Caco-2 (cell line): ENCODE results near the gene ARHGEF4. TPM values are rescaled to one million over a fixed set of nuclear protein-coding genes. Genes with fewer than 3 reads are reported as not detected.

Source experiments
- BruUV-seq: library from RNA; stranded (reverse); fragments of 400-500 nt; replicated peaks from 2 replicates; lab custom pipeline; 2021; lab: Mats Ljungman, UMichigan
- CTCF ChIA-PET: fragments of 300-600 bp; sonication (Branson Sonifier 250); formaldehyde crosslinking; loops from one replicate; lab custom pipeline; 2022; ENCODE audit warnings: antibody characterized with exemption; lab: Charles Lee
- POLR2A ChIA-PET: fragments of 300-600 bp; sonication (Branson Sonifier 250); formaldehyde crosslinking; loops from one replicate; lab custom pipeline; 2022; ENCODE audit warnings: antibody characterized with exemption; lab: Charles Lee
- DNase-seq, 2 experiments: peaks; one replicate each; pipeline versions ENCODE4 v3.0.0 to v3.0.0-alpha.2; 2020 to 2022
- H3K27me3 ChIP-seq: replicated peaks from 2 replicates; pipeline ENCODE4 v1.6.0; 2011; ENCODE audit warnings: low read length; ENCODE audit not compliant: control insufficient read depth, insufficient read depth
- H3K36me3 ChIP-seq: 2 replicates; pipeline ENCODE4 v1.5.1; 2011; ENCODE audit warnings: low read length; ENCODE audit not compliant: control insufficient read depth, insufficient read depth
- H3K4me1 ChIP-seq: fragments of 250-450 bp; sonication (Bioruptor Pico); 2 replicates; pipeline ENCODE4 v1.5.1; 2020; ENCODE audit warnings: mild to moderate bottlenecking
- H3K4me3 ChIP-seq: 2 replicates; pipeline ENCODE4 v1.5.1; 2011; ENCODE audit warnings: low read depth, mild to moderate bottlenecking, control low read depth, low read length
- H3K9me3 ChIP-seq: fragments of 250-450 bp; sonication (Bioruptor Pico); 2 replicates; pipeline ENCODE4 v1.5.1; 2020; ENCODE audit warnings: mild to moderate bottlenecking, moderate library complexity
- H3K27ac Mint-ChIP-seq: one replicate; pipeline ENCODE4 v1.8.0; 2022; ENCODE audit warnings: mixed read lengths; ENCODE audit not compliant: unreplicated experiment
- H3K27me3 Mint-ChIP-seq: one replicate; pipeline ENCODE4 v1.8.0; 2022; ENCODE audit warnings: mixed read lengths; ENCODE audit not compliant: insufficient read depth, unreplicated experiment
- H3K36me3 Mint-ChIP-seq: one replicate; pipeline ENCODE4 v1.8.0; 2022; ENCODE audit warnings: mild to moderate bottlenecking, mixed read lengths; ENCODE audit not compliant: insufficient read depth, unreplicated experiment
- H3K4me1 Mint-ChIP-seq: one replicate; pipeline ENCODE4 v1.8.0; 2022; ENCODE audit warnings: low read depth, mixed read lengths; ENCODE audit not compliant: unreplicated experiment
- H3K4me3 Mint-ChIP-seq: one replicate; pipeline ENCODE4 v1.8.0; 2022; ENCODE audit warnings: mild to moderate bottlenecking, moderate library complexity, mixed read lengths; ENCODE audit not compliant: unreplicated experiment
- H3K9me3 Mint-ChIP-seq: one replicate; pipeline ENCODE4 v1.8.0; 2022; ENCODE audit warnings: mixed read lengths; ENCODE audit not compliant: unreplicated experiment
- intact Hi-C: fragments of 100-400 bp; cut with micrococcal nuclease; formaldehyde crosslinking; loops from one replicate; pipeline ENCODE4 v1.10.0; 2022; ENCODE audit not compliant: unreplicated experiment
- total RNA-seq: library from RNA; stranded (reverse); gene quantifications from 2 replicates; pipeline ENCODE4 v1.2.3, GENCODE V29; 2022
- TF ChIP-seq, protein P1 (sequence below), 2 experiments: fragments of 200-600 bp in 1 of 2; IDR thresholded peaks; 1 replicate in 1 of 2; 2 replicates in 1 of 2; pipeline versions ENCODE4 v1.5.1 to v1.8.0; 2011 to 2022; ENCODE audit warnings: antibody characterized with exemption in 1 of 2, control low read depth in 1 of 2, inconsistent platforms in 1 of 2, low read depth in 1 of 2, low read length in 1 of 2, mild to moderate bottlenecking in 1 of 2, moderate library complexity in 1 of 2; ENCODE audit not compliant: insufficient read depth in 1 of 2, severe bottlenecking in 1 of 2, unreplicated experiment in 1 of 2

Gene ARHGEF4
- total RNA-seq, 1 experiment from 2014 or later: 1.8 TPM

DNA sequence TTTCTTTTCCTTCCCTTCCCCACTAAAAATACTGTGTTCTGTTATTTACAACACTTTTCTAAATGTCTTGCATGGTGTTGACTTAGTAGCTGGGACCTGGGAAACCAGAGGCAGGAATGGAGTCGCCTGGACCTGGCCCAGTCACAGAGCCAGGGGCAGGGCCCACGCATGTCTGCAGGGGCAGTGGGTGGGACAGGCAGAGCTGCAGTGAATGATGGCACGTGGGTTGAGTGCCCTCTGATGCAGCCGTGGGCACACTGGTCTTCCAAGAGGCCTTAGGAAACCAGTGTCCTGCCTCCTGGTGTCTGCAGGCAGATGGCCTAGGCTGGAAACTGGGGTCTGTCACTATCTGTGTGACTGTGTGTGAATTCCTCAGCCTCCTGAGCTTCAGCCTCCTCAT lies 46.8 kb downstream of the ARHGEF4 start:
- Histone ChIP-seq H3K9me3 (no peaks in the 10 kb centered on the region), H3K4me3 (no peak overlapping the region), H3K4me1 (no peaks in the 10 kb centered on the region), H3K36me3 (no peaks in the 10 kb centered on the region), H3K27me3 (no peaks in the 10 kb centered on the region)
- Mint-ChIP-seq H3K4me3 (no peak overlapping the region), H3K36me3 (no peaks in the 10 kb centered on the region), H3K4me1 (peaks cover 8% of the 10 kb centered on the region), H3K27ac (no peak overlapping the region), H3K27me3 (no peaks in the 10 kb centered on the region), H3K9me3 (no peaks in the 10 kb centered on the region)
- DNase-seq: no peak
- TF ChIP-seq, protein P1, sequence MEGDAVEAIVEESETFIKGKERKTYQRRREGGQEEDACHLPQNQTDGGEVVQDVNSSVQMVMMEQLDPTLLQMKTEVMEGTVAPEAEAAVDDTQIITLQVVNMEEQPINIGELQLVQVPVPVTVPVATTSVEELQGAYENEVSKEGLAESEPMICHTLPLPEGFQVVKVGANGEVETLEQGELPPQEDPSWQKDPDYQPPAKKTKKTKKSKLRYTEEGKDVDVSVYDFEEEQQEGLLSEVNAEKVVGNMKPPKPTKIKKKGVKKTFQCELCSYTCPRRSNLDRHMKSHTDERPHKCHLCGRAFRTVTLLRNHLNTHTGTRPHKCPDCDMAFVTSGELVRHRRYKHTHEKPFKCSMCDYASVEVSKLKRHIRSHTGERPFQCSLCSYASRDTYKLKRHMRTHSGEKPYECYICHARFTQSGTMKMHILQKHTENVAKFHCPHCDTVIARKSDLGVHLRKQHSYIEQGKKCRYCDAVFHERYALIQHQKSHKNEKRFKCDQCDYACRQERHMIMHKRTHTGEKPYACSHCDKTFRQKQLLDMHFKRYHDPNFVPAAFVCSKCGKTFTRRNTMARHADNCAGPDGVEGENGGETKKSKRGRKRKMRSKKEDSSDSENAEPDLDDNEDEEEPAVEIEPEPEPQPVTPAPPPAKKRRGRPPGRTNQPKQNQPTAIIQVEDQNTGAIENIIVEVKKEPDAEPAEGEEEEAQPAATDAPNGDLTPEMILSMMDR (IDR thresholded peaks at IDR 0.05; ENCODE audit: insufficient read depth in 1 of 2, low read depth in 1 of 2, low read length in 1 of 2, severe bottlenecking in 1 of 2, unreplicated experiment in 1 of 2): no peak
- ChIA-PET CTCF (no interaction called here), POLR2A (no interaction called here)
- no TSS peak for BruUV-seq
- intact Hi-C loops: no loop called here

GRCh38 chr2:130884013-130884412 lies 47.3 kb downstream of the ARHGEF4 start:
- intact Hi-C loops: no loop called here
- no peak overlapping the region for H3K27ac Mint-ChIP-seq
- no peak for DNase-seq
- Histone ChIP-seq H3K4me3 (no peak overlapping the region), H3K9me3 (no peaks in the 10 kb centered on the region), H3K27me3 (no peaks in the 10 kb centered on the region), H3K36me3 (no peaks in the 10 kb centered on the region), H3K4me1 (no peaks in the 10 kb centered on the region)
- H3K36me3 Mint-ChIP-seq: no peaks in the 10 kb centered on the region
- CTCF ChIA-PET: interaction anchor here (1.5 kb wide), 1 partner anchor 87 kb away, joined by 5 read pairs; no protein-coding TSS in a partner anchor
- no peak overlapping the region for H3K4me3 Mint-ChIP-seq
- H3K4me1 Mint-ChIP-seq: peaks cover 8% of the 10 kb centered on the region
- no peaks in the 10 kb centered on the region for H3K27me3 Mint-ChIP-seq
- no peaks in the 10 kb centered on the region for H3K9me3 Mint-ChIP-seq
- POLR2A ChIA-PET: no interaction called here
- BruUV-seq: no TSS peak
- TF ChIP-seq, protein P1 (IDR thresholded peaks at IDR 0.05; ENCODE audit: insufficient read depth in 1 of 2, low read depth in 1 of 2, low read length in 1 of 2, severe bottlenecking in 1 of 2, unreplicated experiment in 1 of 2): no peak

GRCh38 chr2:130884503-130884902 lies 47.8 kb downstream of the ARHGEF4 start:
- H3K9me3 Mint-ChIP-seq: no peaks in the 10 kb centered on the region
- POLR2A ChIA-PET: no interaction called here
- no TSS peak for BruUV-seq

More at GRCh38 chr2:130884503-130884902, 47.8 kb downstream of the ARHGEF4 start:
- H3K36me3 Mint-ChIP-seq: no peaks in the 10 kb centered on the region
- no peaks in the 10 kb centered on the region for H3K36me3 ChIP-seq
- no peaks in the 10 kb centered on the region for H3K4me1 ChIP-seq
- no peak for DNase-seq
- H3K27me3 ChIP-seq: no peaks in the 10 kb centered on the region
- H3K27ac Mint-ChIP-seq: no peak overlapping the region
- no peak overlapping the region for H3K4me3 ChIP-seq
- peaks cover 8% of the 10 kb centered on the region for H3K4me1 Mint-ChIP-seq
- no peaks in the 10 kb centered on the region for H3K9me3 ChIP-seq
- no peak overlapping the region for H3K4me3 Mint-ChIP-seq
- TF ChIP-seq, protein P1 (IDR thresholded peaks at IDR 0.05; ENCODE audit: insufficient read depth in 1 of 2, low read depth in 1 of 2, low read length in 1 of 2, severe bottlenecking in 1 of 2, unreplicated experiment in 1 of 2): no peak
- CTCF ChIA-PET: interaction anchor here (1.5 kb wide), 1 partner anchor 87 kb away, joined by 5 read pairs; no protein-coding TSS in a partner anchor
- intact Hi-C loops: no loop called here
- H3K27me3 Mint-ChIP-seq: no peaks in the 10 kb centered on the region
